Measurements from ENCODE around the gene MAPK1.
"Not testable (repeated sequence)": the region's sequence is repeated elsewhere in the genome, so short reads cannot be mapped to it uniquely, and the experiment has no call there.

DNA sequence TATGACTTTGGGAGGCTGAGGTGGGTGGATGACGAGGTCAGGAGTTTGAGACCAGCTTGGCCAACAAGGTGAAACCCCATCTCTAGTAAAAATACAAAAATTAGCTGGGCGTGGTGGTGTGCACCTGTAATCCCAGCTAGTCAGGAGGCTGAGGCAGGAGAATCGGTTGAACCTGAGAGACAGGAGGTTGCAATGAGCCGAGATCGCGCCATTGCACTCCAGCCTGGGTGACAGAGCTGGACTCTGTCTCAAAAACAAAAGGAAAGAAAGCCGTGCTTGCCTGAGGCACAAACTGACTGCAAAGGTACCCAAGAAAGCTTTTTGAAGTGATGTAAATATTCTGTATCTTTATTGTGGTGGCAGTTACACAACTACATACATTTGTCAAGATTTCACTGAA is 42.5 kb downstream of the MAPK1 start:
- TF ChIP-seq EZH2 (IDR thresholded peaks at IDR 0.05; ENCODE audit: borderline replicate concordance, low read depth, low read length, severe bottlenecking); POLR2A (IDR thresholded peaks at IDR 0.05; ENCODE audit: low read depth, low read length); JUN (IDR thresholded peaks at IDR 0.05; ENCODE audit: borderline replicate concordance, insufficient read depth, insufficient read length, low read depth); MYC (IDR thresholded peaks at IDR 0.05; ENCODE audit: low read depth, low read length); GATA2 (IDR thresholded peaks at IDR 0.05; ENCODE audit: insufficient read depth, insufficient read length, low read depth, low read length); POLR2AphosphoS5 (IDR thresholded peaks at IDR 0.05; ENCODE audit: insufficient read depth, low read depth, low read length): not testable (repeated sequence)
- TF ChIP-seq, protein P1, sequence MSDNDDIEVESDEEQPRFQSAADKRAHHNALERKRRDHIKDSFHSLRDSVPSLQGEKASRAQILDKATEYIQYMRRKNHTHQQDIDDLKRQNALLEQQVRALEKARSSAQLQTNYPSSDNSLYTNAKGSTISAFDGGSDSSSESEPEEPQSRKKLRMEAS (IDR thresholded peaks at IDR 0.05; ENCODE audit: insufficient read depth, insufficient read length): not testable (repeated sequence)
- TF ChIP-seq, protein P2, sequence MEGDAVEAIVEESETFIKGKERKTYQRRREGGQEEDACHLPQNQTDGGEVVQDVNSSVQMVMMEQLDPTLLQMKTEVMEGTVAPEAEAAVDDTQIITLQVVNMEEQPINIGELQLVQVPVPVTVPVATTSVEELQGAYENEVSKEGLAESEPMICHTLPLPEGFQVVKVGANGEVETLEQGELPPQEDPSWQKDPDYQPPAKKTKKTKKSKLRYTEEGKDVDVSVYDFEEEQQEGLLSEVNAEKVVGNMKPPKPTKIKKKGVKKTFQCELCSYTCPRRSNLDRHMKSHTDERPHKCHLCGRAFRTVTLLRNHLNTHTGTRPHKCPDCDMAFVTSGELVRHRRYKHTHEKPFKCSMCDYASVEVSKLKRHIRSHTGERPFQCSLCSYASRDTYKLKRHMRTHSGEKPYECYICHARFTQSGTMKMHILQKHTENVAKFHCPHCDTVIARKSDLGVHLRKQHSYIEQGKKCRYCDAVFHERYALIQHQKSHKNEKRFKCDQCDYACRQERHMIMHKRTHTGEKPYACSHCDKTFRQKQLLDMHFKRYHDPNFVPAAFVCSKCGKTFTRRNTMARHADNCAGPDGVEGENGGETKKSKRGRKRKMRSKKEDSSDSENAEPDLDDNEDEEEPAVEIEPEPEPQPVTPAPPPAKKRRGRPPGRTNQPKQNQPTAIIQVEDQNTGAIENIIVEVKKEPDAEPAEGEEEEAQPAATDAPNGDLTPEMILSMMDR (IDR thresholded peaks at IDR 0.05; ENCODE audit: extremely low read depth in 1 of 2, insufficient read depth in 1 of 2, low read depth in 1 of 2, low read length in 2 of 2): not testable (repeated sequence)

All from endothelial cell of umbilical vein (primary cell).